GM21717 (cell line): ENCODE measurements around the gene FTO.
A peak's percentile ranks its signal among the peaks of the same experiment; 100 is the strongest.
"Not testable (repeated sequence)": the region's sequence is repeated elsewhere in the genome, so short reads cannot be mapped to it uniquely, and the experiment has no call there.

Experiments used
- ATAC-seq: cut with Tn5 transposase; IDR thresholded peaks from one replicate; pipeline ENCODE4 v1.9.1; 2021; ENCODE audit warnings: mild to moderate bottlenecking, moderate library complexity; ENCODE audit not compliant: unreplicated experiment

FTO gene

DNA sequence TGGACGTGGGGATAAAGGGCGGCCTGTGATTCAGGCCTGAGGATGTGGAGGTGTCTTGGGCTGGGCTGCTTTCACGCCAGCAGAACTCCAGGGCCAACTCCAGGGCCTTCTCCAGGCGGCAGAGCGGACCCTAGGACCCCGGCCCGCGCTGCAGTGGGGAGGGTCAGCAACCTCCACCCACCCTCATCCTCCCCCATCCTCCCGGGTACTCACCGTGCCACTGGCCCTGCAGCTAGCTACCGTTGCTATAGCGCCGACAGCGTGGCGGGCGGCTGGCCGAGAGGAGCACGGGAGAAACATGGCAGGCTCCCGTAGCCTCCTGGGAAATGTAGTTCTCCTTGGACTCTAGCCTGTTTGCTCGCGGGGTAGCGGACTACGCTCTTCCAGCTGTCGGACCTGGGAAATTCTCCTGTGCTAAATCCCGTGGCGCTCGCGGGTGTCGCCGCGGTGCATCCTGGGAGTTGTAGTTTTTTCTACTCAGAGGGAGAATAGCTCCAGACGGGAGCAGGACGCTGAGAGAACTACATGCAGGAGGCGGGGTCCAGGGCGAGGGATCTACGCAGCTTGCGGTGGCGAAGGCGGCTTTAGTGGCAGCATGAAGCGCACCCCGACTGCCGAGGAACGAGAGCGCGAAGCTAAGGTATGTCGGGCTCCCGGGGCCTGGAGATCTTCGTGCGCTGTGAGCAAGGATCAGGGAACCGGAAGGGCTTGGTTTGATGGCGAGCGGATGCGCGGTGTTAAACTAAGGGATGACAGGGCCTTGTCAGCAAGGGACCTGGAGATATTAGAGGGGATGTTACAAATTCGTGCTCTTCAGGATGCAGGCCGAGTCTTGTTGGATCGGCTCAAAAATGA lies at the start of gene FTO, which contains the start of gene RPGRIP1L:
TSS of gene FTO (plus strand) at position 567 of the 855 bp plus-strand sequence.
TSS of gene RPGRIP1L (minus strand) at position 270 of the 855 bp plus-strand sequence. CDS start 3,136 bp downstream, outside the sequence.
- ATAC-seq: peak; percentile 99

DNA sequence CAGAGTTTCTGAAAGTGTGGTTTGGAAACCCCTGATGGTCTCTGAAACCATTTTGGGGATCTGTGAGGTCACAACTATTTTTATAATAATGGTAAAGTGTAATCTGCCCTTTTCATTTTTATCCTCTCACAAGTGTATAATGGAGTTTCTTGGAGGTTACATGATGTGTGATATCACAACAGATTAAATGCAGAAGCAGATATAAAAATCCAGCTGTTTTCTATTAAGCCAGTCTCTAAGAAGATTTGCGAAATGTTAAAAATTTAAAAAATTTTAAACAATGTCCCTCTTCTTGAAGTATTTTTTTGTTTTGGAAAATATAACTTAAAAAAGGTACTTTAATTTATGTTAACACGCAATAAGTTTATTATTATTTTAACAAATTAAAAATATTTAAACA lies 49.0 kb upstream of the FTO start:
- ATAC-seq: no peak

DNA sequence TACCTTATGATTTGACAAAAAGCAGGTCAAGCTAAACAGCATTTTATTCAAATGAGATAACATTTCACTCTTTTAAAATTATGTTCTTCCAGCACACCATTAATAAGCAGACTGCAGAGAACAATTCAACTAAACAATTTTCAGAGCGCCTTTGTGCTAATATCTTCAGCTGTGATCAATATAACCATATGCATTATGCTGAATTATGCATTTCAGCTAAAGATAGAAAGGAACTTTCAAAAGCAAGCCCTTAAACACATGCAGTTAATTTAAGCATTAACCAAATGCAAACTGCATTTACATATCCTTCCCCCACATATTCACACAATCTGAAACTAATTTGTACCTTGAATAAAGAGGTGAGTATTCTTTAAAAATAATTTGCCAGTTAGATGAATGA lies 41.9 kb upstream of the FTO start:
- no peak for ATAC-seq

DNA sequence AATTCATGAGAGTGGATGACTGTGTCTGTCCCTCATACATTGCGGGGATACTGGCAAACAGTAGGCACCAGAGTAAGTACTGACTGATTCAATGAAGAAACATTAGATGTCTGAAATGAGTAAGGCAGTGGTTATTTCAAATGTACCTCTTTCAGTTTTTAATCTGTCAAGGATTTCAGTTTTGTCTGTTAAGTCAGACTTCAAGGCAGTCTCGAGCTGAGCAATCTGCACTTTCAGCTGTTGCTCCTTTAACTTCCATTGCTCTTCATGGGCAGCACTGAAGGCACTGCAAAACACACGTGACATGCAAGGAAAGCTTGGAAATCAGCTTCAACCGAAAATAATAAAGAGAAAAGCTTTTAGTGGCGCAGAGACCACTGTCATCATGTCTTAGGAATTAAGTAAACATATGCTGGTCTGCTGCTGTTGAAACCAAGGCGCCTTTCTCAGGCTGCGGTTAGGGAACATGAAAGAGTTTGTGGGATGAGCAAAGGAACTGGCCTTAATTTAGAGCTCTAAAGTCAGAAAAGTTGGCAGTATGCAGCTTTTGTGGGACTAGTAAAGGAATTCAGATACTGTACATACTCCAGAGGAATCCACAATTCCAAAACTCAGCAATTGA lies 39.1 kb upstream of the FTO start:
- no peak for ATAC-seq

DNA sequence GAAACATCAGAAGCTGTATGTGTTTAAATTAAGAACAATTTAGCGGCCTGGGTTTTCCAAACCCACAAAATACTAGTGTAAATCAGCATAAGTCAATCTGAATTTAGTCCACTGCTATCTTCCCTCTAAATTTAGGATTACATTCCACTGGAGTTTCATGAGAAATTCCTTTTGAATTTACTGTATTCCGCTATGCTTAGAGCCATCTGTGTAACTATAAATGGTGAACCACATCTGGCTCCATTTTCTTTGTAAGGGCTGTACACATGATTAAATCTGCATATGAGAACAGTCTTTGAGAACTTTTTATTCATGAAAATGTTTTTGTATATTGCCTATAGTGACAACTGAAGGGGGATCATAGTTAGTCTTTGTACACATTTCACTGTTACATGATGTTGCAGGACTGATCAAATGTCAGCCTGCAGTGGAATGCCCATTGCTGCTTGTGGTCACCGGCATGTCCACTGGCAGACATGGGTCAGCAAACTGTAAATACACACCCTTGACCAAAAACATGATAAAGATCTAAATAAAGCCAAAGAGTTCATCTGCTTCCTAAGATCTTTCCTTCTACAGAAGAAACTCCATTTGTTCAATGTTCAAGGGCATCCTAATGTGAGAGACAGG lies 37.1 kb upstream of the FTO start:
- ATAC-seq: no peak

DNA sequence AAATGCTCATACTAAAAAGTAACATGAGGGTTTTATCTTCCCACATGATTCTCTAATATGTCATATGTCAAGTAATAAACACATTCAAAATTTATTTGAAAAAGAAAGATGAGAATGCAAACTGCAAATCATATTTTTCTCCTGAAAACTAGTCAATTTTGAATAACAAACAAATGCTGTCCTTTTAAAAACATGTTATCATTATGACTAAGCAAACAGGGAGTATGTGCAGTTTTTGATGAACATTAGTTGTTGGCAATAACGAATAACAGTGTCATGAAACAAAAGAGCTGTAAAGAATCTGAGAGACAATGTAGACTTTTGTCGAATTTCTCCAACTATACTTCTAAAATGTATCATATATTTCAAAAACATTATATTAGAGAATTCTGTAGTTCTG lies 35.1 kb upstream of the FTO start:
- no peak for ATAC-seq

DNA sequence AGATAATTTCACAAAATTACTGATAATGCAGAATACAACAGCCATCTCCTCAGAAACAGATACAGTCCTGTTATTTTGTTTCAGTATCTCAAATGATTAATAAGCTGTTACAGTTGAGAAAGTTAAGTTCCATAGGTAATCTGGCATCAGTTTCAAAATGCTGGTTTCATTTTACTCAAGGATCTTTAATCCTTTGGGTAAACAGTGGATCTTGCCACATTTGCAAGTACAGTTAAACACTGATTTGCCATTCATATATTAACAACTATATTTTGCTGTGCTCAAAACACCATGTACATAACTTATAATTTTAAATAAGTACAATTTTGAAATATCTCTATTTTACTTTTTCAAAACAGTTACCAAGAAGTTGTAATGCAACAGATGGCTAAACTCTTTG lies 31.5 kb upstream of the FTO start:
- no peak for ATAC-seq

DNA sequence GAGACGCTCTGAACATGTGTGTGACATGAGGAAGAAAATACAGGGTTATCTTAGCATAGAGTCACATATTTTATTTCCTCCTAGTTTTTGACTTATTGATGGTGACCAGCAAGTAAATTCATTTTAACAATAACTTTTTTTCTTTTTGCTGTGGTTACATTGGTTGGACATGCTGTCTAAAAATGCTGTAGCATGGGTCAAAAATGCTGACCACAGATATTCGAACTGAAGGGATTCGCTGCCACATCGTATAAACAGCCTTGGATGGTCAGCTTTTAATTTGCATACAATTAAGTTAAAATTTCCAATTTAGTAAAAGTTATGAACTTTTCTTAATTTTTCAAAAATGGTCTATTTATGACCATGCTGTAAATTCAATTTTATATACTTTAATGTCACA lies 30.8 kb upstream of the FTO start:
- no peak for ATAC-seq

DNA sequence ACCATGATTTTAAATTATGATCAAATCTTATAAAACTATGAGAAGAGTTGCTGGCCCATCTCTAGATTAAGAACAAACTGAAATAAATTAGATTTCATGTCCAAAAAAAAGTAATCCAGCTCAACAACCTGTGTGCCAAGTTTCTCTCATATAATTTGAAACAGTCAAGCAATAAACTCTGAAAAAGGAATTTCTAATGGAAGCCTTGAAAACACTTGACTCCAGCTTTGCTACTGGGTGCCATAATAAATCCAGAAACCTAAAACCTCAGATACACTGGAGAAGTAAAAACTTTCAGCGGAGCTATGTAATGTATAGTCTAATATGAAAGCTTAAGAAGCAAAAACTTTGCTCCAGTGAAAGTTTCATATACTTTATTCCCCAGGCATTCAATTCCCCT lies 25.8 kb upstream of the FTO start:
- no peak for ATAC-seq

DNA sequence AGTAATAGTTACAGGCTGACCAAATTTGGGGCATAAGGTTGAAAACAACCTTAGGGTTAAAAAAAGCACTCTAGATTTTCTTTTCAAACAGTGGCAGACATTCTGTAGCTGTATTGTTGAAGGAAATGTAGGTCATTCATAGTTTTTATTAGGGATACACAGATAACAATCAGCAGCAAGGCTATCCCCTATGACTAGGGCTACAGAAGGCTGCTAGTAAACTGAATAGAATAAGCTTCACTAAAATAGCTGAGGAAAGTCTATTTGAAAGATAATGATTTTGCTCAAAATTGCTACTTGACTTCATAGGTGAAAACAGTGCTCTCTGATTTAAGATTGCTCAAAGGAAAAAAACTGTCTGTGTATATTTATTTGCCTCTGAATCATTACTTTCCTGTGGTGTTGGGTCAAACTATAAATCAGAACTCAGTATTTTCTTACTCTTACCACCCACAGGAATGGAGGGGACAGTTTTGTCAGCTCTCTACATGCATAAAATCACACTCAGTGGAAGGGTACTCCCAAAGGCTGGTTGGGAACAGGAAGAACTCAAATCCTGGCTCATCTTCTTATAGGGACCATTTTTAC lies 25.1 kb upstream of the FTO start:
- no peak for ATAC-seq

DNA sequence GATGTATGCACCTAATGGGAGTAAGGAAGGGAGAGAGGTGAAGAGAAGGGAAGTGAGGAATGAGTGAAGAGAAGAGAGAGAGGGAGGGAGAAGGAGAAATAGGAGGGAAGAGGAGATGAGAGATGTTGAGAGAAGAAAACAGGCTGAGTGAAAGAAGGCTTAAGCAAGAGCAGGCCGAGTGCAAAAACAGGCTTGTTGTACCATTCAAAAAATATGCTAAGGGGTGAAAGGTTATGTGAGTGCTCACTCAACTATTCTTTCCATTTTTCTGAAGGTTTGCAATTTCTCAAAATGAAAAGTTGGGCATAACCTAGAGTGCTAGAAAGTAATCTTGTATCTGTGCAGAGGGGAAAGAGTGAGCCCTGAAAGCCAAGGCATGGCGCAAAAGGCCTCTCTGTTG lies 23.2 kb upstream of the FTO start:
- no peak for ATAC-seq

DNA sequence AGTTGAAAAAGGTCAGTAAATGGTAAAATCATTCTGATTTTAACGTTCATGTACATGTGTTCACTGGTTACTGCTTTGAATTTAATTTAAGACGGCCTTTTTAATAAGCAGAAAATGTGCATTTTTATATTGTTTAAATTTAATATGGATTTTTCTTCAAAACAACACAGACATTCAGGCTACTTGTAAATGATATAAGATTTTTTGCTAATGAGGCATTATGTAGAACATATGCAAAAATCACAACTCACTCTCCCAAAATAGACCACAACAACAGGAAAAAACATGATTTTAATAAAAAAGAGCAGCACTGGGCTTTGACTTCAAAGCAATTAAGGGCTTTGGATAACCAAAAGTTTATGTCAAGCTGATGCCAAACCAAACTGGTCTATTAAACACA lies 22.6 kb upstream of the FTO start:
- ATAC-seq: no peak

DNA sequence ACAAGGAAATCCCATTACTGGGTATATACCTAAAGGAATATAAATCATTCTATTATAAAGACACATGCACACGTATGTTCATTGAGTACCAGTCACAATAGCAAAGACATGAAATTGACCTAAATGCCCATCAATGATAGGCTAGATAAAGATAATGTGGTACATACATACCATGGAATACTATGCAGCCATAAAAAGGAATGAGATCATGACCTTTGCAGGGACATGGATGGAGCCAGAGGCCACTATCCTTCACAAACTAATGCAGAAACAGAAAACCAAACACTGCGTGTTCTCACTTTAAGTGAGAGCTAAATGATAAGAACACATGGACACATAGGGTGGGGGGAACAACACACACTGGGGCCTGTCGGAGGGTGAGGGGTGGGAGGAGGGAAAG lies 18.6 kb upstream of the FTO start:
- not testable (repeated sequence) for ATAC-seq

DNA sequence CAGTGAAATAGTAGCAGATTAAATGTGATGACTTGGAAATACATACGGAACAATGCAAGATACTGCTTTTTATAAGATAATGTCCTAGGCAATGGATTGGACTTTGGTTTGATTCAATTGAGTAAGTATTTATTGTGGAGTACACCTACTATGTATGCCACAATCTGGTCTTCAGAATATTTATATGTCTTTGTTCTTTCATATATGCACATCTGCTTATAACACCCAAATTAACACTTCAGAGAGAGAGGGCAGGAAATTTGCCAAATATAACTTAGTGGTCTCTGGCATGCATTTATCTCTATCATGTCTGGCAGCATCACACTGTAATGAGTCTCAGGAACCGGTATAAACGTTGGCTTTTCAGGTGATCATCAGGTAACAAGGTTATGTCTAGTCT lies 17.2 kb upstream of the FTO start:
- ATAC-seq: no peak

DNA sequence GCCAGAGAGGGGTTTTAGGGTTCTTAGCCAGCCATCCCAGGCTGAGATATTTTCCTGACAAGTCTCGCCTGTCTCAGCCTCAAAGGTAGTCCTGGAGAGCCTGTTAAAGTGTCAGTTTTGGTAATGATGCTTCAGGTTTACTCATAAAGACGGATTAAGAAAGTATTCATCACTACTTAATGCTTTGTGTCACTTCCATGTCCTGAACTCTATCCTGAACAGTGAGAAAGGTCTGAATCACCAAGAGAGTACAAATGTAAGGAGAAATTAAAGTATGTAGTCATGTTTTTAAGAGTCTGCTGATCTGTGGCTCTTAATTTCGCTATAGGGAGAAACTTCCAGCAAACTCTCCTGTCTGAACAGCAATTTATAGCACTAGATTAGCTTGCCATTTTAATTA lies 14.3 kb upstream of the FTO start:
- no peak for ATAC-seq

DNA sequence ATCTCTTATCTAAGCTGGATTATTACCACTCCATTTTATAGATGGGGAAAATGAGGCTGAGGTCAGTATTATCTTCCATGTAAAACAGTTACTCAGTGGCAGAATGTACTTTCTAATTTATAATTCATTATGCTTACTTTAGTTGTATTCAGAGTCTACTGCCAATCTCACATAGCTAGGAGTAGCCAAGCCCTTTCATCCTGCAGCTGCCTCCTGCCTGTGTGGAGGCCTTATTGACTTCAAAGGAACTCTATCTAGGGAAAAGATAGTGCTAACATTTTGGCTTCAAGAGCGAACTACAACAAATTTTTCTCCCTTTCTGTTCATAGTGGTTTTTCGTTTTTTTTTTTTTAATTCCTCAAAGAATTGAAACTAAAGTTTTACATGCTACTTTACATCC lies 13.2 kb upstream of the FTO start:
- ATAC-seq: no peak

DNA sequence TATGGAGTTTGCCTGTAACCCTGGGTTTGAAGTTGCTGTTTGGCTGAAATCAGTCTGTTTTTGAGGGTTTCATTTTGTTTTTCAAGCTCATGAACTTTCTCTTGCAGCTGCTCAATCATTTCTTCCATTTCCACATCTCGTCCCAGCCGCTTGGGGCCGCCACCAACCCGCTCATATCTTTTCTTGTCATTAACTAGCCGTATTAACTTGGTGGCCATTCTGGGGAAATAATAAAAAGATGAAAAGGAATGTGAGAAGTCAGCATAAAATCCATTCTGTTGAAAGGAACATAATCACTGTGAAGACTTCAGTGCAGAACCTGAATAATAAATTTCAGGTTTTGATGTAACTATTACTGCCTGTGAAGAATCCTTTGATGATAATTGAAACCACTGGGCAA lies 11.8 kb upstream of the FTO start:
- ATAC-seq: no peak

DNA sequence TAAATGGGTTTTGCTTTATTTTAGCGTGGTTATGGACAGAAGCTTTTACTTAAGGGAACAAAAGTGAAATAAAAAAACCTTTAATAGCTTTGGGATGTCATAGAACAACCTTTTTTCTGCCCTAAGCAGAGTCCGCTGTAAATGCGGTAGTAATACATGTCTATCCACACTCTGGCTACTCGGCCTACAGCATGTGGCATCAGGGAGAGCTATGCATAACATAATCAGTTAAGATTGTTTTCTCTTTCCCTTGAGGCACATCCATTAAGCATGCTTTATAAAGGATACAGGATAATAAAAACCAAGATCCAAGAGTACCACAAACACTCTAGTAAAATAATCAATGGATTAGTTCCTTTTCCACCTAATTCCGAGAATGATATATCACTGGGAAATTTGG lies 10.6 kb upstream of the FTO start:
- no peak for ATAC-seq

DNA sequence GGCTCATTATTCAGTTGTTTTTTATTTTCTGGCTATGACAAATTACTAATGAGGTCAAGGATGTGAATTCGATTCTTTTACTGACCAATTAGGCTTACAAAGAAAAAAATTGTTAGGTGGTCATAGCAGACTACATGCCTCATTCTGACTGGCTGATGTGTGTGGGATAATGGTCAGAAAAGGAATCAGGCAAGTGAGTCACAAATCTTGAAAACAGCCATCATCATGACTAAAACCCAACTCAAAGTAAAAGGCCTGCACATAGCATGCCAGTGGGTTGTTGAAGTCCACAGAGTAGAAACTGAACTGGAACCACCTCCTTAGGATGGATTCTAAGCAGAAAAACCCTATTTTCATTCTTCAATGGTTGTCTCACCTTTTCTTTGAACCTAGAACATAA lies 8.9 kb upstream of the FTO start:
- no peak for ATAC-seq

DNA sequence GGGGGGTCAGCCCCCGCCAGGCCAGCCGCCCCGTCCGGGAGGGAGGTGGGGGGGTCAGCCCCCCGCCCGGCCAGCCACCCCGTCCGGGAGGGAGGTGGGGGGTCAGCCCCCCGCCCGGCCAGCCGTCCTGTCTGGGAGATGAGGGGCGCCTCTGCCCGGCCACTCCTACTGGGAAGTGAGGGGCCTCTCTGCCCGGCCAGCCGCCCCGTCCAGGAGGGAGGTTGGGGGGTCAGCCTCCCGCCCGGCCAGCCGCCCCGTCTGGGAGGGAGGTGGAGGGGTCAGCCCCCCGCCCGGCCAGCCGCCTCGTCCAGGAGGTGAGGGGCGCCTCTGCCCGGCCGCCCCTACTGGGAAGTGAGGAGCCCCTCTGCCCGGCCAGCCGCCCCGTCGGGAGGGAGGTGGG lies 5.7 kb upstream of the FTO start:
- not testable (repeated sequence) for ATAC-seq

DNA sequence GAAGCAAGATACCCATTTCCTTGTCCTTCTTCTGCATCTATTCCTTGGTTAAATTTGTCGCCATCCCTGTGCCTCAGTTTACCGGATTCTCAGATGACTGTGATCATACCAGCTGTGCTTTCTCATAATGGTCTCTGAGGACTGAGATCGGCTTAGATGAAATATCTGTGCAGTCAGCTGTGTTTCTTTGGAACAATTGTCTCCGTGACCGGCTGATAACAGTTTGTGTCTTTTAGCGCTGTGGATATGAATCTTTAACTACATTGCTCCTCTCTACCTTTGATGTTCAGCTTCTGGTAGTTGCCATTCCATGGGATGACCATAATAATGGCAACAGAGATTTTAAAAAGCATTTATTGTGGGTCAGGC lies 473 bp downstream of the FTO start:
- no peak for ATAC-seq

DNA sequence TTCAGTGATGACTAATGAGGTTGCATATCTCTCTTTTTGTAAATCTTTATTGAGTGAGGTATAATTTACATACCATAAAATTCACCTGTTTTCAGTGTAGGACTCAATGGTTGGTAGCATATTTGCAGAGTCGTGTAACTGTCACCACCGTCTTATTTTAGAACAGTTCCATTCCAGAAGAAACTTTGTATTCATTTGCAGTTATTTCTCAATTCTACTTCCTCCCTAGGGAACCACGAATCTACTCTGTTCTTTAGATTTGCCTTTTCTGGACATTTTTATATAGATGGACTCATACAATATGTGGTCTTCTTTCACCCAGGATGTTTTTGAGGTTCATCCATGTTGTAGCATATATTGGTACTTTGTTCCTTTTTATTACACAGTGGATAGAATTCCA lies 3.7 kb downstream of the FTO start:
- ATAC-seq: no peak
